A172 (cell line): ENCODE results near the gene TACC2. TPM values are rescaled to one million over a fixed set of nuclear protein-coding genes. Genes with fewer than 3 reads are reported as not detected.

Experiments used
- DNase-seq: peaks from one replicate; pipeline ENCODE4 v3.0.0-alpha.2; 2015; ENCODE audit warnings: low spot score
- total RNA-seq: library from RNA; depleted of rRNA; stranded (reverse); fragments of >200 nt; shearing (Covaris generic); gene quantifications from 2 replicates; pipeline ENCODE4 v1.2.3, GENCODE V29; 2014

Gene TACC2
- total RNA-seq, 1 experiment from 2014 or later = 8.5 TPM

DNA sequence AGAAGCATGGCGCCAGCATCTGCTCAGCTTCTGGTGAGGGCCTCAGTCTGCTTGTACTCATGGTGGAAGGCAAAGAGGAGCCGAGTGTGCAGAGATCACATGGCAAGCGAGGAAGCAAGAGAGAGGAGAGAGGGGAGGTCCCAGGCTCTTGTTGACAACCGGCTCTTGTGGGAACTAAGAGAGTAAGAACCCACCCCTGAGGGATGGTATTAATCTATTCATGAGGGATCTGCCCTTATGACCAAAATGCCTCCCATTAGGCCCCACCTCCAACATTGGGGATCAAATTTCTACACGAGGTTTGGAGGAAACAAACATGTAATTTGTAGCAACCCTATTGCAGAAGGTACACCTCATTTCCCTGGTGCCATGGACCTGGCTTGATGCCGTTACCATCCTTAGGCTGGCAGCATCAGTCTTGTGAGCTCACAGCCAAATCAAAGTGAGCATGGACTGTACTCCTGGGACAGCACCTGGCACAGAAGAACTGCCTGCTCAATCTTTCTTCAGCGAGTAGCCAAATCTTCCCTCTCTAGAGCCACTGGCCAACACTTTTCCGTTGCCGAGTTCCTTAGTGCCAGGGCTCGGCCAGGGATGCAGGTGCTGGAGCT, 288.7 kb downstream of the TACC2 start:
- DNase-seq = no peak

DNA sequence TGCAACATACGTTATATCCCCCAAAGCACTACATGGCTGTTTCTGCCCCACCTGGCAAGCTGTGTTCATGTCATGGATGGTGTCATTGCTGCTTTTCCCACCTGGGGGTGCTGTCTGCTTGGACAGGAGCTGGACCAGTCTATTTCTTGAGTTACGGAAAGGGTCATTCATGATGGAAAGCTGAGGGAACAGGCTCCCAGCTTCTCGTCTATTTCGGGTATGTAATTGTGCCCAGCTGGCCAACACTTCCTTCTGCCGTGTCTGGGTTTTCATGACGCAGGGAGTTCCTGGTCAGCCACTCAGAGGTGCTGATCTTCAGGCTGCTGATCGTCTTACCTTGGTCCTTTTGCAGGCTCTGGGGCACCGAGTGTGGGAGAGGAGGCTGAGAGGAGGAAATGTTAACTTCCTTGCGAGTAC, 290.8 kb downstream of the TACC2 start:
- no peak for DNase-seq

DNA sequence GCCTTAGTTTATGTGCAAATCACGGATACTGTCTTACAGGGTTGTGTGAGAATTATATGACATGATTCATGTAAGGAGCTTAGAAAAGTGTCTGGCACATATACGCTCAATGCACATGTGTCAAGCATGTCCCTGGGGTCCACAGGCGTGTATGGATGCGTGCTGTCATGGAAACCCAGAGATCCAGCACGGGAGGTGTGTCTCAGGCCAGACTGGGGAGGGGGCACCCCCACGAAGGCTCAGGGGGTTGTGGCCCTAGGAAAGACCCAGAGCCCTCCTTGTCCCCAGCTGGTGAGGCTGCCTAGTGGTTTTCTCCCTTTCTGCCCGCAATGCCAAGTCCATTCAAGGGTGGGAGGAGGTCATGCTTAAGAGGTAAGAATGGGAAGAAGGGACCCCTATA, 291.2 kb downstream of the TACC2 start:
- DNase-seq = no peak

DNA sequence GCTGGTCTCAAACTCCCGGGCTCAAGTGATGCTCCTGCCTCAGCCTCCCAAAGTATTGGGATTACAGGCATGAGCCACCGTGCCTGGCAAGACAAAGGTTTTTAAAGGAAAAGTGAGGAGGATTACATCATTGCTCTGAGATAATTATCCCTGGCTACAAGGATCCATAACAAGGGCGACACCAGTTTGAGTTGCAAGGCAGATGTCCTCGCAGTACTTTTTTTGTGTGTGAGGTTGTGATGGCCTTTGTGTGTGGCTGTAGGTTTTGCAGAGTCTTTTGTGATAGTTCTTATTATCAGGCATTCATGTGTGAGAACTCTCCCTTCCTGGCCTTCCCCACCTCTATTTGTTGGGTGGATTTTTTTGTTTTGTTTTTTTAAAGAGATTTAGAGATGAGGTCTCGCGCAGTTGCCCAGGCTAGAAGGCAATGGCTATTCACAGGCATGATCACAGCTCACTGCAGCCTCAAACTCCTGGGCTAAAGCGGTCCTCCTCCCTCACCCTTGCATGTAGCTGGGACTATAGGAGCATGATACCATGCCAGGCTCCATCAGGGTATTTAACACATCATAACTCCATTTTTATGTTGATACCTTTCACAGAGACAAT, 292.2 kb downstream of the TACC2 start:
- DNase-seq = no peak

DNA sequence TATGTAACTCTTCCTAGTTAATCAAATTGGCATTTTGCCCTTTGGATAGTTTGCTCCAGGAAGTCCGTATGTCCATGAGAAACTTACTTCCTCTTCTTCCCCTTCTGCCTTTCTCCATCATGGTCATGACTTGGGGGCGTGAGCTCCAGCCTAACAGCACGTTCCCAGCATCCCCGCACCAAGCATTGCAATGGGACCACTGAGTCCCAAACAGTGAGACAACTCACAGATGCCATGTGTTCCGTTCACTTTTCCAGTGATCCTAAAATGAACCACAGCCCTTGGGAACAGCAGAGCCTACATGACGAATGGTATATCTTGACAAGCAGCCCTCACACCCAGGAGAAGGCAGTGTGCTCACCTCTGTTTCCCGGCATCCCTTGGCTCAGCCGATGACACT, 292.8 kb downstream of the TACC2 start:
- DNase-seq = no peak

DNA sequence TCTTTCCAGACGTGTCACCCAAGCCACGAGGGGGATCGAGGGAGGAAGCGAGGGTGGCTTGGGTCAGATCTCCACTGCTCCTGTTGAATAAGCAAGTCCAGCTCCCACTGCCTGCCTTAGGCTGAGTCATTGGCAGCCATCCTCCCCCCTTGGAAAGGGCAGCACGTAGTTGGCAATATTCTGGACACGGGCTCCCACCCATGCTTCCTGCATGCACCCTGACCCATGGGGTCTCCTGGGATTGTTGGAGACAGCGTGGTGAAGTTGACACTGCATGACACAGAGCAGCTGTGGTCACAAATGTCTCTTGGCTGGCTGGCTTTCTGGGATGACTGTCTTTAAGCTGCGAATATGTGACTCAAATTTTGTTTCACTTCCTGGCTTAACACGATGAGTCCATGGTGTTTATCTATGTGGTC, 293.3 kb downstream of the TACC2 start:
- DNase-seq = peak; percentile 38

DNA sequence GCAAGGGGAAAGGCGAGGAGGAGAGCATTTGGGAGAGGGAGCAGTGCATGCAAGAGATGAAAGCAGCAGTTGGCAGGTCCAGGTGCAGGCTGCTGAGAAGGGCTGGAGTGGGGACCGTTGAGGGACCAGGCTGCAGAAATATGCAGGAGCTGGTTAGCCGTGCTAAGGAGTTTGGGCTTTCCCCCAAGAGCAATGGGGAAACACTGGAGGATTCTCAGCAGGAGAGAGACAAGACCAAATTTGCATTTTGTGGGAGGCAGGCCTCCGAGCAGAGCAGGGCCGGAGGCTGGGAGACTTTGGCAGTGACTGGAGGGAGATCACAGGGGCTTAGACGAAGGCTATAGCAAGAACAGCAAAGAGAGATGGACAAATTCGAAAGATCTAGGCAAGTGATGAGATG, 293.9 kb downstream of the TACC2 start:
- no peak for DNase-seq

DNA sequence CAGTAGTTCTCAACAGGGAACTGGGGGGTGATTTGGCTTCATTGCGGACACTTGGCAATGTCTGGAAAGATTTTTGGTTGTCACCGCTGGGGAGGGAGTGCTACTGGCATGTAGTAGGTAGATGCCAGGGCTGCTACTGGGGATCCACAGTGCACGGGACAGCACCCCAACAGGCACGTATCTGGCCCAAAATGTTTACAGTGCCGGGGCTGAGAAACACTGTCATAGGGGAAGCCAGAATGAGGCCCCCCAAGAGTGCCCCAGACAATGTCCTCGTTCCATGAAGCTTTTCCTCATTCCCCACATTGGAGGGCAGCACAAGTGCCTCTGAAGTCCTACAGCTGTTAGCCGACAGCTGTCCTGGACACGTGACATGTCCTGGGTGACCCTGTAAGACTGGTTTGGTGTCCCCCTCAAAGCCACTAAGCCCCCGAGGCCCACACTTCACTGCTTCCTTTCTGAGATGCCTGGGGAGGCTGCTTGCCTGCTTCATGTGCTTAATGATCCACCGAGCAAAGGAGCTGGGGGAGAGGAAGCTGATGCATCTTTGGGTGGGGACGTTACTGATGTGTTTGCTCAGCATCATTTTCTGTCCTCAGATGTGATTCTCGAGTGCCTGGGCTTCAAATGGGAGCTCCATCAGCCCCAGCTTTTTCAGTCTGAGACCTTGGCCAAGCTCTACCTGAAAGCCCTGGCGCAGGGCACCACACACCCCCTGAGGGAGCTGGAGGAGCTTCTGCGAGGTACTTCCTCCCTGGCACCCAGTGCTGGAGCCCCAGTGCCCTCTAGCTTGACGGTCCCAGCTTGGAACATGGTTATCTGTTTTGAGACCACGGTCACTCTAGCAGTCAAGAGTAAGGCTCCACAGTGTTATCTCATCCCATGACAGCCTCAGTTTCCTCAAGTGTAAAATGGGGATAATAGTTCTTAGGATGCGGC, 296.8 kb downstream of the TACC2 start:
- DNase-seq = no peak

DNA sequence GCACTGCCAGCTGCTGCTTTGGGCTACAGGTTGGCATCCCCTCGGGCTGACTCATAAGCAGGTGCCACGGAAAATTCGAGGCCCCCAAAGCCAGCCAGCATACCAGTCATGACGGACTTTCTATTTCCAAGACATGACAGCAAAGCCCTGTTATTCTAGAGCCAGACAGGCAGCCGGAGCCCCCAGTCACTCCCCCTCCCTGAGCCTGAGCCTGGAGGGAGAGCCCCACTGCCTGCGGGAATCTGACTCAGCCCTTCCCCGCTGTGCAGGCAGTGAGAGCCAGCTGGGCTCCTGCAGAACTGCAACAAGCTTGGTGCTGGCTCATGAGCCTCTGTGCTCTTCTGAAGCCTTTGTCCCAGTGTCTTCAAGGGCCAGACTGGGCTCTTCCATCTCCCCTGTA, 297.9 kb downstream of the TACC2 start:
- DNase-seq = peak; percentile 73

DNA sequence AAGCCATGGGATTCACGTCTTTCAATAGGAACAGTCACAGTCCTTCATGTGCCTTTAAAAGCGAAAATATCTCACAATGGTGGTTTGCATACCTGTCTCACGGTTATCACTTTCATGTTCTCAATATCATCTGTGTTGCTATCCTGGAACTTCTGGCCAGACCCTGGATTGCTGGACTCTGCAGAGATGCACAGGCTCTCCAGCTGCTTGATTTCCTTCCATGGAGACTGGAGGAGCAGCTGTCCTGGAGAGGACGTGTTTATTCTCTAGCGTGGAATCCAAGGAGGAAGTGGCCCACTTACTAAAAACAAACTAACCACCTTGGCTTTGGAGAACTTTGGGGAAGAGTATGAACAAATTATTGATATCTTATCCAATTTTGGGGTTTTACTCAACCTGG, 298.6 kb downstream of the TACC2 start:
- no peak for DNase-seq

DNA sequence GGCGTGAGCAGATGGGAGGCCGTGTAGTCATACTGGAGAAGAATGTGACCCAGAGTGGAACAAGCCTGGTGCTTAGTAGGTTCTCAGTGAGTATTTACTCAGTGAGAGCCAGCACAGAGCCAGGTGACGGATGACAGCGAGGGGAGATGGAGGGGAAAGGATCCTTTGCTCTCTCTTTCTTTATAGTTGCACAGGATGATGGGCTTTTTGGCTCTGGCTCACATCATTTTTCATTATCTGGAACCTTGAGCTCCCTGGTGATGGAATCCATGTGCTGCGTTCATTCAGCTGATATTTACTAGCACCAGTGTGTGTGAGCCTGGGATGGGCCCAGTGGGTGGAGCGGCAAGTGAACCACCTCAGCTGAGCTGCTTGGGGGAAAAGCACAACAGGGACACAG, 299.3 kb downstream of the TACC2 start:
- no peak for DNase-seq

DNA sequence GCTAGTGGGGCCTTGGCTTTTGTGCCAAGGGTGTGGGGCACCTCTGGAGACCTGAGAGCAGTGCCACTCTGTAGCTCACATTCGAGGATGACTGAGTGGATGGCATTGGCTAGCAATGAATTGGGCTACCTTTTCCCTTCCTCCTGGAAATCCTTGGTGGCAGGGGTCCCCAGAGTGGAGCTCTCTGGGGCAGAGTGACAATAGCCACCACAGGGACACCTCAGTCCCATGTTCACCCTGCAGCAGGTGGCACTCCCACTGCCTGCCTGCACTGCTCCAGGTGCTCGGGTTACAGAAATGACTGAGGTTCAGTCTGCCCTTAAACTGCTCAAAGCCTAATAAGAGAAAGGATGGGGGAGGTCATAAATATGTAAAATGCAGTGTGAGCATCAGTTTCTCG, 300.0 kb downstream of the TACC2 start:
- DNase-seq = no peak

DNA sequence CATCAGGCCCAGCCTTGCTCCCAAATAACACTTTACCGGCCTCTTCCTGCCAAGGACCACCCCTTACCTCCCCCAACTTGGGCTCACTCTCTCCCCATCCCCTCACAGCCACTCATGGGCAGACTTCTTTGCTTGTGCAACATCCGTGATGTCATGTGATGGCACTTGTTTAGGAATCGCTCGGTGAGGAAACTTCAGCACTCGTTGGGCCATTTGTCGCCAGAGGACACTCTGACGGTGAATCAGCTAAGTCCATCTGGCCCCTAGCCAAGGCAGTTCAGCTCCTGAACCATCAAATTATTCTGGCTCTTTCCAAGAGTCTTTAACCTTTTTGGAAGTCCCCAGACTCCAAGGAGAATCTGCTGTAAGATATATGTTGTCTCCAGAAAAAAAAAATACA, 301.4 kb downstream of the TACC2 start:
- no peak for DNase-seq

DNA sequence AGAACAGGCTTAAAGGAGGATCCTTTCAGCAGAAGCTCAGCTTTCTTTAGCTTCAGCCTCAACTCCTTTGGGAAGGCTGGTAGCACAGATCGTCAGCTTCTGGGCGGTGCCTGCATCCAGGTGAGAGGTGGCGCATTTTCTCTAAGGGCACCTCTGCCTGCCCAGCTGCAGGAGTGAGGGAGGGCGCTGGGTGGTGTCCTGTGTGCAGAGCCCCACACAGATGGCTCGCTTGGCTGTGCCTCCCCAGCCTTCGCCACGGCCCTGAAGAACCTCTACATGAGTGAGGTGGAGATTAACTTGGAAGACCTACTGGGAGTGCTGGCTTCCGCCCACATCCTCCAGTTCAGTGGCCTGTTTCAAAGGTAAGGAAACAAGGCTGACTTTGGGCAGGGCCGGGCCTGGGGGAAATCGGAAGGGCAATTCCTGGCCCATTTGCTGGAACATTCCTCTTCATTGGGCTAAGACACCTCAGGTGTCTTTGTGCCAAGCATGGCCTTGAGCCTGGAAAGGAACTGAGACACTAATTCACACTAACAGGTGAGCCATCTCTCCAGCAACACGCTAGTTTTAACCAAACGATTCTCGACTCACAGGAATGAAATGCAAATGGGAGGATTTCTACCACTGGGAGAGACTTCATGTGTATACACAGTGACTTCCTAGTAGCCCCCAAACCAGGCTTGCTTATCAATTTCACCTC, 302.0 kb downstream of the TACC2 start:
- DNase-seq = no peak

DNA sequence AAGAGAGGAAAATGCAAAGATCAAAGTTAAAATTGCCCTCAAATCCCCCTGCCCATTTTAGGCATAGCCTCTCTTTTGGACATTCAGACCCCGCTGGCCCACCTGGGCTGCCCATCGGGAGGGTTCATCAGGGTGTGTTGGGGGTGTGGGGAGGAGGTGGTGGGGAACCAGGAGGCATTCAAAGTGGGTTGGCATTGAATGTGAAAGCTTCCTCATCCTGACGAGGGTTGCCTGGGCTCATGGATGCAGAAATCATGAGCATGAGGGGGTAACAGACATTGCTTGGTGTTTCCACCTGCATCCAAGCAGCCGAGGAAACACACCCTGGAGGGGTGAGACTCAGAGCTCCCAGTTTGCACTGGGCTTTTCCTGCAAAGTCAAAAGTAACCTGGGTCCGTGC, 302.8 kb downstream of the TACC2 start:
- no peak for DNase-seq

DNA sequence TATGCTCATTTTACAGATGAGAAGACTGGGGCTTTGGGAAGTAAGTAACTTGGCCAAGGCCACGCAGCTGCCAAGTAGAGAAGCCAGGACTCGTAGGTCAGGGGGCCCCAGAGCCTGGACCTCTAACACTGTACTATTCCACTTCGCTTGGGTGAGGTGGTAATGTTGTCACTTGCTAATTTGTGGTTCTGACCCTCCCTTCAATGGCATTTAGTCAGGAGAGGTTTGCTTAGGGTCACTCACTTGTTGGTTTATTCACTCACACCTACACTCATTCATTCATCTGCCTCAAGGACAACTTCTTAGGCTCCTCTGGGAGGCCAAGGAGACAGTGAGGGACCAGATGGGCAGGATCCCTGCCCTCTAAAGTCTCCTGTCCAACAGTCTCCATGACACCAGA, 303.4 kb downstream of the TACC2 start:
- DNase-seq = no peak

DNA sequence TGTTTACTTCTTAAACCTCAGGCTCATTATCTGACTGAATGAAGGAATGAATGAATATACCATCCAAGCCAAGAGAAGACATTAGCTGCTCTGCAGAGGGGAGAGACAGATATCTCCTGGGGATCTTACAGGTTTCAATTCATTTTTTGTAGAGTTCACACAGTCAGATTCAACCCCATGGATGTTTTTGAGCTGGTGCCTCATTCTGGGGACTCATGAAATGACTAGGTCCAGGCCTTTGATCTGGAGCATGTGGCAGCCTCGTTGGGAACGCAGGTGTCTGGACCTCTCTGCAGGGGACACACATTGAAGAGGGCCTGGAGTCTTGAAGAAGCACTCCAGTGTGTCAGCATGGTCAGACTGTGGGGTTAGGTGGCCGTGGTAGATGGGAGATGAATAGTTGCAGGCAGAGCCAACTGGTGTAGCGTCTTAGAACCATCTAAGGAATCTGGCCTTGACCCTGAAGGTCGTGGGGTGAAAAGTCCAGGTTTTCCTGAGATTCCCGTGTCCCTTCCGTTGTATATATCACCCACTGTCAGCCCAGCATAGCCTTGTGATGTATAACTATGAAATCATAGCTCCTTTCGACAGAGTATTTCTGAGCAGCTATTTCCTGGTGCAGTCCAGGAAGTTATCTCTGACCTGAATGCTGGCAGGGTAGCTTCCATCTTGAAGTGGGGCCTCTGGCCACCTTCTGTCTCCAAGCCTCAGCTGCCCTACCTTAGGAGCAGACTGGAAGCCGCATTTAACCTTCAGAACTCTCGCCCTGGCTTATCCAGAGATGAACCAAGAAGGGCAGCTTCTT, 304.4 kb downstream of the TACC2 start:
- no peak for DNase-seq

DNA sequence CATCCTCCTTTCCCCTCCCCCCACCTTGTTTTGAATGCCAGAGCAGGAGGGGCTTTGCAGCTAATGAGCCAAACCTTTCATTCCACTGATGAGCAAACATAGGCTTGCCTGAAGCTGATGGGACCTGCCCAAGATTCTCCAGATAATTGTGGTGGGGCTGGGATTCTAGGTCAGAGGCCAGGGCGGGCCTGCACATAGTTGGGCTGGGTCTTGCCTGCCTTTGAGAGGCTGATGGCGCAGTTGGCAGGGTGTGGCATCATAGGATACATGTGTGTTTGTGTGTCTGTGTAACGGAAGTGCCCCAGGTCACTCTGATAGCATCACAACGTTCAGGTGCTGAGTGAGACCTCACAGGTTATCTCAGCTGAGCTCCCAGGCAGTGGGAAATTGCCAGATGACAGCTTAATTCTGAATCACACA, 305.0 kb downstream of the TACC2 start:
- no peak for DNase-seq

DNA sequence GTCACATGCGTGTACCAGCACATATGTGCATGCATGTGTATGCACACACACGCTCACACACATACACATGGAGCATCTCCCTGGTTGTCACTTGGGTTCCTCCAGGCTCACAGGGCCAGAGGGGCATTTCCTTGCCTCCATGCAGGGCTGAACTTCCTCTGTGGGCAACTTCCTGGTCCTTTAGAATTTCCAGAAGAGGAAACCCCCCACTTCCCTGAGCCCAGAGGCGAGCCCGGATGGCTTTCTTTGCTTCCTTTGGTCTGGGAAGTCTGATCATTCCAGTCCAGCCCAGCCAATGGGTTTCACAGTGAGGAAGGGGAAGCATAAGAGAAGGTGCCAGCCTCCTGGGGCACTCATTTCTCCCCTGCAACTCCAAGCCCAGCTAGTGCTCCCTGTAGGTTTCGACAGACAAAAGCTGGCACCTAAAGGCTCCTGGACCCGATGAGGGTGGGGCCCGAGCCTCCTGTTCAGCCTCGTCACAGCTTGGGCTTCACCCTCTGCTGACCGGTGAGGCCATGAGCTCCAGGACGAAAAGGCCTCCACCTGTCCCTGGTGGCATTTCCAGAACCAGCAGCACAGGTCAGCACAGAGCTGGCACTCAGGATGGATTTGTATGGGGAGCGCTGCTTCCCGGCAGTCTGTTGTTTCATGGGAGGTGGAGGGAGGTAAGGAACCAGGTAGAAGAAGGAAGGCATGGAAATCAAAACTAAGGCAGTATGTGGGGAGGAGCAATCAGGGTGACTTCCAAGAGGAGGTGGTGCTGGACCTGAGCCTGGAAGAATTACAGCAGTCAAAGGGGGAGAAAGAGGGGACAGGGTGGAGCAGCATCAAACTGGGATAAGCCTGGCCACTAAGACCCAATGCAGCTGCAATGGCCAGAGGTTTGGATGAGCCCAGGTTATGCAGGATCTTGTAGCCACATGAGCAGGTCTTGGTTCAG, 305.8 kb downstream of the TACC2 start:
- DNase-seq = no peak

DNA sequence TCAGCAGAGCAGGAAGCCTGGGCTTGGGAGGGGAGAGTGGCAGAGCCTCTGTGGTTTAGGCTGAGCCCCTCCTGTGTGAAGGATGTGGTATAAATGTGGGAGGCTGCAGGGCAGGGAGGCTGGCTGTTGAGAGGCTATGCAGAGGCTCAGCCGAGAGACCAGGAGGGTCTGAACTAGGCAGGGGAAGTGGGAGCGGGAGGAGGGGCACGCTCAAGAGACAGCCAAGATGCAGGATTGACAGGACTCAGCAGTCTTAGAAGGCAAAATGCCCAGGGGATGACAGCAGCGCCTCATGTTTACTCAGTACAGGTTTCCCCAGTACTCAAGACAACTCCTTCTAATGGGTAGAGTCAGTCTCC, 306.5 kb downstream of the TACC2 start:
- DNase-seq = no peak
